Measurements from ENCODE around the gene ENOX1.

The ENOX1 gene

GRCh38 chr13:43375797-43376465, 410.8 kb downstream of the ENOX1 start:
- CTCF ChIA-PET = no interaction called here
- TF ChIP-seq ZBTB21 (tag by site-specific recombination; IDR thresholded peaks at IDR 0.05) (no peak), ZNF629 (tag by site-specific recombination; IDR thresholded peaks at IDR 0.05) (no peak), KLF10 (tag by site-specific recombination; IDR thresholded peaks at IDR 0.05) (no peak)
- Histone ChIP-seq H3K9me3 (ENCODE audit: control insufficient read depth, insufficient read depth, low read depth, low read length) (no peaks in the 10 kb centered on the region), H3K4me3 (ENCODE audit: low read depth, low read length) (no peak overlapping the region), H3K27ac (ENCODE audit: extremely low read depth, low read depth, low read length) (no peak overlapping the region), H3K36me3 (ENCODE audit: control insufficient read depth in 2 of 2, insufficient read depth in 1 of 2, low read length in 2 of 2) (no peaks in the 10 kb centered on the region), H3K4me1 (ENCODE audit: control insufficient read depth, insufficient read depth, low read length) (no peaks in the 10 kb centered on the region)
- POLR2A ChIA-PET = no interaction called here

GRCh38 chr13:43374621-43375020, 412.2 kb downstream of the ENOX1 start:
- TF ChIP-seq ZNF560 (tag by site-specific recombination; IDR thresholded peaks at IDR 0.05; ENCODE audit: borderline replicate concordance) (no peak), ZNF518A (tag by site-specific recombination; conservative IDR thresholded peaks at IDR 0.05; ENCODE audit: low read depth) (no peak), ZNF621 (tag by site-specific recombination; IDR thresholded peaks at IDR 0.05) (no peak), ZNF670 (tag by site-specific recombination; IDR thresholded peaks at IDR 0.05; ENCODE audit: low read depth) (no peak), ZNF645 (tag by site-specific recombination; IDR thresholded peaks at IDR 0.05) (no peak), ZNF112 (tag by site-specific recombination; IDR thresholded peaks at IDR 0.05) (no peak), ZNF514 (tag by site-specific recombination; IDR thresholded peaks at IDR 0.05) (no peak), ZNF747 (tag by site-specific recombination; IDR thresholded peaks at IDR 0.05) (no peak), ZNF580 (tag by site-specific recombination; IDR thresholded peaks at IDR 0.05) (no peak), PATZ1 (tag by site-specific recombination; IDR thresholded peaks at IDR 0.05) (no peak), ZNF132 (tag by site-specific recombination; IDR thresholded peaks at IDR 0.05; ENCODE audit: borderline replicate concordance) (no peak), ZNF416 (tag by site-specific recombination; IDR thresholded peaks at IDR 0.05) (no peak), ZBTB26 (tag by site-specific recombination; optimal IDR thresholded peaks at IDR 0.05) (no peak), ZNF335 (tag by site-specific recombination; conservative IDR thresholded peaks at IDR 0.05) (no peak), YY1 (tag by site-specific recombination; IDR thresholded peaks at IDR 0.05) (no peak), GLI4 (tag by site-specific recombination; IDR thresholded peaks at IDR 0.05) (no peak), ZNF558 (tag by site-specific recombination; IDR thresholded peaks at IDR 0.05) (no peak), ZNF488 (tag by site-specific recombination; IDR thresholded peaks at IDR 0.05) (no peak), ZSCAN30 (tag by site-specific recombination; IDR thresholded peaks at IDR 0.05) (no peak), ZNF37A (tag by site-specific recombination; IDR thresholded peaks at IDR 0.05) (no peak)
- no peaks in the 10 kb centered on the region for H3K36me3 ChIP-seq (ENCODE audit: control insufficient read depth in 2 of 2, insufficient read depth in 1 of 2, low read length in 2 of 2)
- no peaks in the 10 kb centered on the region for H3K9me3 ChIP-seq (ENCODE audit: control insufficient read depth, insufficient read depth, low read depth, low read length)
- CTCF ChIA-PET = no interaction called here
- H3K27ac ChIP-seq (ENCODE audit: extremely low read depth, low read depth, low read length) = no peak overlapping the region
- H3K4me1 ChIP-seq (ENCODE audit: control insufficient read depth, insufficient read depth, low read length) = no peaks in the 10 kb centered on the region
- POLR2A ChIA-PET = no interaction called here
- no peak overlapping the region for H3K4me3 ChIP-seq (ENCODE audit: low read depth, low read length)

Data from HEK293 (cell line).